ENCODE measurements around the gene KCNG4. TPM values are rescaled to one million over a fixed set of nuclear protein-coding genes. Genes with fewer than 3 reads are reported as not detected.

KCNG4 gene
- total RNA-seq, 1 donor from 2014 or later, result not detected

Other genes with a start within 250 kb of the KCNG4 start
- not detected for gene SLC38A8, start 197.2 kb downstream of the KCNG4 start, total RNA-seq
- gene MBTPS1, start 123.1 kb downstream of the KCNG4 start, total RNA-seq, result 70.9 TPM
- 23.1 TPM for gene HSDL1, start 94.8 kb downstream of the KCNG4 start, total RNA-seq
- not detected for gene DNAAF1, start 94.7 kb downstream of the KCNG4 start, total RNA-seq
- gene TAF1C, start 53.0 kb downstream of the KCNG4 start, total RNA-seq, result 44.5 TPM
- gene ADAD2, start 48.9 kb downstream of the KCNG4 start, total RNA-seq, result not detected
- gene WFDC1, start 54.9 kb upstream of the KCNG4 start, total RNA-seq, result 1.4 TPM
- 0.67 TPM for gene ATP2C2, start 128.5 kb upstream of the KCNG4 start, total RNA-seq